Measurements from ENCODE around the gene PCNT. TPM values are rescaled to one million over a fixed set of nuclear protein-coding genes. Genes with fewer than 3 reads are reported as not detected.

The PCNT gene
- total RNA-seq, 1 experiment from 2014 or later, result 41.0 TPM

GRCh38 chr21:46437096-46437498 is 113.1 kb downstream of the PCNT start:
- Mint-ChIP-seq H3K4me1 (no peaks in the 10 kb centered on the region), H3K4me3 (no peak overlapping the region), H3K27ac (peak overlapping the region; percentile 65; the same call in 1 of the 2 replicates), H3K27me3 (ENCODE audit: low read depth) (no peaks in the 10 kb centered on the region), H3K36me3 (peaks cover 65% of the 10 kb centered on the region), H3K9me3 (no peaks in the 10 kb centered on the region)
- POLR2A ChIA-PET, result no interaction called here
- CTCF ChIA-PET, result no interaction called here
- ATAC-seq, result no peak
- no peak for DNase-seq (ENCODE audit: low spot score)
- TF ChIP-seq ELF4 (CRISPR knock-in tag; IDR thresholded peaks at IDR 0.05; ENCODE audit: low read depth) (no peak), MAX (CRISPR knock-in tag; IDR thresholded peaks at IDR 0.05) (no peak), RORB (CRISPR knock-in tag; IDR thresholded peaks at IDR 0.05) (no peak), NFE2L1 (CRISPR knock-in tag; IDR thresholded peaks at IDR 0.05) (no peak), ESRRA (CRISPR knock-in tag; IDR thresholded peaks at IDR 0.05; ENCODE audit: borderline replicate concordance) (no peak), ZNF138 (CRISPR knock-in tag; conservative IDR thresholded peaks at IDR 0.05) (no peak), MYBL2 (CRISPR knock-in tag; IDR thresholded peaks at IDR 0.05) (no peak)

GRCh38 chr21:46437511-46437910 is 113.6 kb downstream of the PCNT start:
- CTCF ChIA-PET, result no interaction called here
- no peak overlapping the region for H3K27ac Mint-ChIP-seq
- TF ChIP-seq FOXP1 (CRISPR knock-in tag; IDR thresholded peaks at IDR 0.05; ENCODE audit: borderline replicate concordance) (no peak), NR3C1 (CRISPR knock-in tag; conservative IDR thresholded peaks at IDR 0.05; ENCODE audit: low read depth) (no peak), SMAD4 (CRISPR knock-in tag; IDR thresholded peaks at IDR 0.05) (no peak), CREB1 (CRISPR knock-in tag; IDR thresholded peaks at IDR 0.05) (no peak), E2F5 (CRISPR knock-in tag; IDR thresholded peaks at IDR 0.05) (no peak), PRDM15 (CRISPR knock-in tag; IDR thresholded peaks at IDR 0.05) (no peak), PRRX2 (CRISPR knock-in tag; IDR thresholded peaks at IDR 0.05) (no peak), IRF2 (CRISPR knock-in tag; IDR thresholded peaks at IDR 0.05; ENCODE audit: borderline replicate concordance, low read depth) (no peak), EMX1 (CRISPR knock-in tag; IDR thresholded peaks at IDR 0.05) (no peak), HMGXB4 (CRISPR knock-in tag; IDR thresholded peaks at IDR 0.05) (no peak), ZNF317 (CRISPR knock-in tag; IDR thresholded peaks at IDR 0.05; ENCODE audit: borderline replicate concordance, low read depth) (no peak), ZNF425 (CRISPR knock-in tag; conservative IDR thresholded peaks at IDR 0.05) (no peak), RORB (CRISPR knock-in tag; IDR thresholded peaks at IDR 0.05) (no peak), GTF2I (CRISPR knock-in tag; conservative IDR thresholded peaks at IDR 0.05) (no peak), ZNF671 (CRISPR knock-in tag; IDR thresholded peaks at IDR 0.05) (no peak)
- no peaks in the 10 kb centered on the region for H3K27me3 Mint-ChIP-seq (ENCODE audit: low read depth)
- peaks cover 64% of the 10 kb centered on the region for H3K36me3 Mint-ChIP-seq
- ATAC-seq, result no peak
- POLR2A ChIA-PET, result no interaction called here
- no peaks in the 10 kb centered on the region for H3K9me3 Mint-ChIP-seq
- H3K4me3 Mint-ChIP-seq, result no peak overlapping the region
- H3K4me1 Mint-ChIP-seq, result no peaks in the 10 kb centered on the region
- no peak for DNase-seq (ENCODE audit: low spot score)
